Measurements from ENCODE around the gene GPR152.
"Not testable (repeated sequence)": the region's sequence is repeated elsewhere in the genome, so short reads cannot be mapped to it uniquely, and the experiment has no call there.

The GPR152 gene

DNA sequence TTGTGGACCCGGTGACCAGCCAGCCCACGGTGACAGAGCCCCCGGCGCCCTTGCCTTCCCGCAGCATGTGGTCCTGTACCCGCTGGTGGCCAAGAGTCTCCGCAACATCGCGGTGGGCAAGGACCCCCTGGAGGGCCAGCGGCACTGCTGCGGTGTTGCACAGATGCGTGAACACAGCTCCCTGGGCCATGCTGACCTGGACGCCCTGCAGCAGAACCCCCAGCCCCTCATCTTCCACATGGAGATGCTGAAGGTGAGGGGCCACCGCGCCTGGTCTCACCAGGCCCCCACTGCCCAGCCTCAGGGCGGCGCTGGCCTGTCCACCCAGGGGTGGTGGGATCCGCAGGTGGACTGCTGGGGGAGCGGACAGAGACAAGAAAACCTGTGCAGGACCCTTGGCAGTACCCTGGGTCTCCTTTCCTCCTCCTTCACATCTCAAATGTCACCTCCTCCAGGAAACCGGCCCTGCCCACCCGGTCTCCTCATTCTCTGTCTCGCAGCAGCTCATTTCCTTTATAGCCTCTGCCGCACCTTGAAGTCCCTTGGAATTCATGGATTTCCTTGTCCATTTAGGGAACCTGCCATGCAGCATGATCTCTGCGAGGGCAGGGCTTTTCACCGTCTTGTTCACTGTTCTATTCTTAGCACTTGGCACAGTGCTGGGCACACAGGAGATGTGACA is 36.8 kb upstream of the GPR152 start:
- no peak for DNase-seq (ENCODE audit: low spot score)

DNA sequence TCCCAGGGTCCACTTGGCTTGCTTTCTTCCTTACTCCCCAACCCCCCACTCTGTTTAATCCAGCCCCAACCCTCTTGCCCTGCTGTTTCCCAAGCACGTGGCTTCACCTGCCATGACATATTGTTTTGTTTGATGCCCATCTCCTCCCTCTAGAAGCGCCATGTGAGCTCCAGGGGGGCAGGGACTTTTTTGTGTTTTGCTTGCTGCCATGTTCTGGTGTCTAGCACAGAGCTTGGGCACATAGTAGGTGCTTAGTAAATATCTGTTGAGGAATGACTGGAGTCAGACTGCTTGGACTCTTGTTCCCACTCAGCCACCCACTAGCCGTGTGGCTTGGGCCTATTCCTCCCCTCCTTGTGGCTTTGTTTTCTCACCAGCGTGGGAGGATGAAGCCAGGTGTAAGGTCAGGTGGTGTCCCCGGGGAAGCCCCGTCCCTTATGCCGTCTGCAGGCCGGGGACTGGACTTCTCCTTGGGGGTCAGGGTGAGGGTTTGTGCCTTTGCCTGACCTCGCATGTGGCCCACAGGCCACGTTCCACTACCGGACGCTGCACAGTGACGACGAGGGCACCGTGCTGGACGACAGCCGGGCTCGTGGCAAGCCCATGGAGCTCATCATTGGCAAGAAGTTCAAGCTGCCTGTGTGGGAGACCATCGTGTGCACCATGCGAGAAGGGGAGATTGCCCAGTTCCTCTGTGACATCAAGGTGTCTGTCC is 34.1 kb upstream of the GPR152 start:
- no peak for DNase-seq (ENCODE audit: low spot score)

DNA sequence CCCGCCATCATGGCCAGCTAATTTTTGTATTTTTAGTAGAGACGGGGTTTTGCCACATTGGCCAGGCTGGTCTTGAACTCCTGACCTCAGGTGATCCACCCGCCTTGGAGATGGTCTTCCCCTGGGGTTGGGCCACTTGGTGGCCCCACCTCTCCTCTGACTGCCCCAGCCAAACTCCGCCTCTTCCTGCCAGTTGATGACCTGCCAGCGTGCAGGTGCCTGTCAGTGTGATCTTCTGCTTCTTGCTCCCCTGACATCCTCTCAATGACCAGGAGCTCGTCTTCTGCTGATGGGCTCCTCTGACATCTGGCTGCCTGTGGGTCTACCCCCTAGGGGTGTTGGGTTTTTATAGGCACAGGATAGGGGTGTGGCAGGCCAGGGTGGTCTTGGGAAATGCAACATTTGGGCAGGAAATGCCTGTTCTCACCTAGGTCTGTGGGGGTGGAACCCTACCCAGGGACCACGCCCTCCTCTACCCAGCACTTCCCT is 33.4 kb upstream of the GPR152 start:
- DNase-seq (ENCODE audit: low spot score) = not testable (repeated sequence)

GRCh38 chr11:67484847-67485311 is 32.4 kb upstream of the GPR152 start:
- no peak for DNase-seq (ENCODE audit: low spot score)

GRCh38 chr11:67483831-67484665 is 31.5 kb upstream of the GPR152 start:
- no peak for DNase-seq (ENCODE audit: low spot score)

DNA sequence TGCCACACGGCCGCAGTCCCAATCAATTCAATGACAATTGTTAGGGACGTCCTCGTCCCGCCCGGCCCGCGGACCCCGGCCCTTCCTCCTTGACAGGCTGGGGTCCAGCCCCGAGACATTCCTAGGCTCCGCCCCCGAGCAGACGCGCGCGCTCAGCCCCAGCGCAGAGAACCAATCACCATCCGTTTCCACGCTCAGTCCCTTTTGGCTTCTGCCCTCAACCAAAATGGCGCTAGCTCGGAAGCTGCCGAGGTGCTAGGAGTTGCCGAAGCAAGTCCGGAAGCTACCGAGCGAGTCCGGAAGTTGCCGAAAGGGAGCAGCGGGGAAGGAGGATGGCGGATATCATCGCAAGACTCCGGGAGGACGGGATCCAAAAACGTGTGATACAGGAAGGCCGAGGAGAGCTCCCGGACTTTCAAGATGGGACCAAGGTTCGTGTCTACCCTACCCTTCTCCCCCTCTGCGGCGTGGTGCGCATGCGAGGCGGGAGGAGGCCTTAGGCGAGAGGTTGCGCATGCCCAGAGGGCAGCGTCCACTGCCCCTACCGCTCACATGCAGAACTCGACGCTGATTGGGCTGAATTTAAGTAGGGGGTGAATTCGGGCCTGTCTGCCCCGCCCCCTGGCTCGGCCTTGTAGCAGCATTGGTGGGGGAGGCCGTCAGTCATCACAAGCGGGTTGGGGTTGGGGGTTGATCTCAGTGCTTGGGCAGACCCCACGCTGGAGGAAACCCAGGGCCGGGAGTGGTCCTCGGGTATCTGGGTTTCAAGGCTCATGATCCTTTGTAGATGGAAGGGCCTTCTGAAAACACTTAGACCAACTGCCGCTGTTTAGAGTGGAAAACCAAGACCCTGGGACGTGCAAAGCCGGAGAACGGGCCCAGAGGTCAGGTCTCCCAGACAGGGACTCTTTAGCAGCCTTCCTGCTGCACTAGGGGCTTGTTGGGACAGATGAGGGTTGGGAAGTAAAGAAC is 30.6 kb upstream of the GPR152 start, which contains the start of gene AIP:
Gene AIP, plus strand, starts transcription at position 200 of the 972 bp plus-strand sequence. Its CDS starts 133 bp downstream, at position 333.
- DNase-seq (ENCODE audit: low spot score) = peak; percentile 100

- no peak for DNase-seq (ENCODE audit: low spot score)
Measured at GRCh38 chr11:67482275-67482826, 29.8 kb upstream of the GPR152 start.

GRCh38 chr11:67477344-67478050 is 25.0 kb upstream of the GPR152 start:
- not testable (repeated sequence) for DNase-seq (ENCODE audit: low spot score)

DNA sequence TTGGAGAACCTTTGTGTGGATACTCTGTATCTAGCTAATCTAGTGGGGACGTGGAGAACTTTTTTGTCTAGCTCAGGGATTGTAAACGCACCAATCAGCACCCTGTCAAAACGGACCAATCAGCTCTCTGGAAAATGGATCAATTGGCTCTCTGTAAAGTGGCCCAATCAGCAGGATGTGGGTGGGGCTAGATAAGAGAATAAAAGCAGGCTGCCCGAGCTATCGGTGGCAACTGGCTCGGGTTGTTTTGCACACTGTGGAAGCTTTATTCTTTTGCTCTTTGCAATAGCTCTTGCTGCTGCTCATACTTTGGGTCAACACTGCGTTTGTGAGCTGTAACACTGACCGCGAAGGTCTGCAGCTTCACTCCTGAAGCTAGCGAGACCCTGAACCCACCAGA is 24.2 kb upstream of the GPR152 start:
- not testable (repeated sequence) for DNase-seq (ENCODE audit: low spot score)

GRCh38 chr11:67472882-67473281 is 20.4 kb upstream of the GPR152 start:
- no peak for DNase-seq (ENCODE audit: low spot score)

GRCh38 chr11:67470337-67471002 is 17.9 kb upstream of the GPR152 start:
- DNase-seq (ENCODE audit: low spot score) = no peak

GRCh38 chr11:67469508-67469811 is 16.9 kb upstream of the GPR152 start:
- no peak for DNase-seq (ENCODE audit: low spot score)

DNA sequence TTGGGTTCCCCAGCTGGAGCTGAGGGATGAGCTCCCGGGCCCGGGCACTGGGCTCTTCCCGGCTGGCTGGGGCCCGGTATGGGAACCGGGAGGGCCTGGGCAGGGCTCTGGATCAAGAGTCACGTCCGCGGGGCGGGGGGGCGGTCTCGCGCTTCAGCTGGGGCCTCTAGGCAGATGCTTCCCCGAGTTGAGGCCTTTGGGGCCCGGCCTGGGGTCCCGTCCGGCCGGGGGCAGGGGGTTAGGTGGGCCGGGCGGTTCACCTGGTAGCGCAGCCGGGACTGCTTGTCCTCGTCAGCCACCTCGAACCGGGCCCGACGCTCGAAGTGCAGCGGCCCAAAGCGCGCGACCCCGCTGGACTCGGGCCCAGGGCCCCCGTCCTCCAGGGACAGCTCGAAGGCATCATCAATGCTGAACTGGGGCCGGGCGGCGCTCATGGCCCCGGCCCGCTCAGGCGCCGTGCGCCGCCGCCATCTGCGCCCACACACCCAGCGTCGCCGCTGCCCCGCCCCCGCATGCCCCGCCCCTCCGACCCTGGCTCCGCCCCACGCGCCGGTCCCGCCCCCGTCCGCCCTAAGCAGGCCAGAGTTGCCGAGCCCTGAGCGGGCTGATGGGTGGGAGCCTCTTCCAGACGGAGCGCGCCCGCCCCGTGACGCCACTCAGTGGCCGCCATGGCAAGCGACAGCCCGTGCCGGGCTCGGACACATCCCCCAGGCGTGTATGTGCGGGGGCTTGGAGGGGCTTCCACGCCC is 16.4 kb upstream of the GPR152 start, which contains the start of gene TMEM134:
Gene TMEM134, minus strand, starts transcription at position 493 of the 749 bp plus-strand sequence. Its CDS starts 59 bp downstream, at position 434.
- peak; percentile 100 for DNase-seq (ENCODE audit: low spot score)

- no peak for DNase-seq (ENCODE audit: low spot score)
Measured at GRCh38 chr11:67468456-67468758, 15.9 kb upstream of the GPR152 start.

- no peak for DNase-seq (ENCODE audit: low spot score)
Measured at GRCh38 chr11:67468056-67468455, 15.5 kb upstream of the GPR152 start.

- DNase-seq (ENCODE audit: low spot score) = no peak
Measured at GRCh38 chr11:67466962-67467771, 14.6 kb upstream of the GPR152 start.

DNA sequence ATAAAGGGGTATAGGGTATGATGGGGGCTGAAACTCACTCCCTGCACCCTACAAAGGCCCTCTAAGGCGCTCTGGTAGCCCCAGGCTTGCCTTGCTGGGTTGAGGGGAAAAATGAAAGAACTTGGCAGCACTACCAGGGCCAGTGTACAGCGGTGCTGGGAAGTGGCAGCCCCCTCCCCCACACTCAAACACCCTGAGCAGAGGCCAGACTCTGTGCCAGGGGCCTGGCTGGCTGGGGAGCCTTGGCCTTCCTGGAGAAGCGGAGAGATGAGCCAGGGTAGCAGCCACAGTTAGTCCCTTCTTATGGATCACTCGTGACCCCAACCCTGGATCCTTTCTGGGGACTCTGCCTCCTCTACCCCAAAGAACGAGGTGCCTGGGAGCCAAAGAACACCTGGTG is 13.8 kb upstream of the GPR152 start:
- DNase-seq (ENCODE audit: low spot score) = no peak

GRCh38 chr11:67465530-67465929 is 13.0 kb upstream of the GPR152 start:
- not testable (repeated sequence) for DNase-seq (ENCODE audit: low spot score)

All from HuH-7 (cell line).